ENCODE measurements around the gene FIS1. TPM values are rescaled to one million over a fixed set of nuclear protein-coding genes. Genes with fewer than 3 reads are reported as not detected.
"Not testable (repeated sequence)": the region's sequence is repeated elsewhere in the genome, so short reads cannot be mapped to it uniquely, and the experiment has no call there.

Gene FIS1
- total RNA-seq, 1 donor from 2014 or later = 151 TPM

DNA sequence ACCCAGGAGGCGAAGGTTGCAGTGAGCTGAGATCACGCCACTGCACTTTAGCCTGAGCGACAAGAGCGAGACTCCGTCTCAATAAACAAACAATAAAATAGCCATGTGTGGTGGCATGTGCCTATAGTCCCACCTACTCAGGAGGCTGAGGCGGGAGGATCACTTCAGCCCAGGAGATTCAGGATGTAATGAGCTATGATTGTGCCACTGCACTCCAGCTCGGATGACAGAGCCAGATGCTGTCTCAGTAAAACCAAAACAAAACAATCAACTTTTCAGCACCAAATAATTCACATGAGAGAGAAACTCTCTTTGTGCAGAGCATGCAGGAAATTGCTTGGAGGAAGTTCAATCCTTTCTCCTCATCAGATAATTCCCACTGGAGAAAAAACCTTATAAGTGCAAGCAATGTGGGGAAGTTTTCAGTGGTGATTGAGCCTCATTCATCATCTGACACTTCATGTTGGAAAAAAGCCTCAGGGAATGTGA lies 13.4 kb upstream of the FIS1 start:
- DNase-seq (ENCODE audit: low read depth in 2 of 2) = no peak

DNA sequence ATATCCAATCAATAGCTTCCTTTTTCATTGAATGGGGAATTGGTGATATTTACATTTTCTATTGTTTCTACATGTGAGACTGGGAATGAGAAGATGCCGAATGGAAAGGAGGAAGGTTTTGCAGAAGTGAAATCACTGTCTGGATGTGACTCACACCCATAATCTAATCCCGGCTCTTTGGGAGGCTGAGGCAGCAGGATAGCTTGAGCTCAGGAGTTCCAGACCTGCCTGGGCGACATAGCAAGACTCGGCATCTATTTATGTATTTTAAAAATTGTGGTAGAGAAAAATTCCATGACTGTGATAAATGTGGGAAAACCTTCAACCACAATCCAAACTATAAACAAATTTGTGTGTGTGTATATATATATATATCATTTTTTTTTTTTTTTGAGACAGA lies 10.9 kb upstream of the FIS1 start:
- DNase-seq (ENCODE audit: low read depth in 2 of 2) = no peak

DNA sequence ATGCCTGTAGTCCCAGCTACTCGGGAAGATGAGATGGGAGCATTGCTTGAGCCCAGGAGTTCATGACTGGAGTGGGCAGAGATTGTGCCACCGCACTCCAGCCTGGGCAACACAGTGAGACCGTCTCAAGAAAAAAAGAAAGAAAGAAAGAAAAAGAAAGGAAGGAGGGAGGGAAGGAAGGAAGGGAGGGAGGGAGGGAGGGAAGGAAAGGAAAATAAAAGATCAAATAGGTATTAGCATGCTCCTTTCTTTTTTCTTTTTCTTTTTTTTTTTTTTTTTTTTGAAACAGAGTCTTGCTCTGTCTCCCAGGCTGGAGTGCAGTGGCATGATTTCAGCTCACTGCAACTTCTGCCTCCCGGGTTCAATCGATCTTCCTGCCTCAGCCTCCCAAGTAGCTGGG lies 8.3 kb upstream of the FIS1 start:
- not testable (repeated sequence) for DNase-seq (ENCODE audit: low read depth in 2 of 2)

- DNase-seq (ENCODE audit: low read depth in 2 of 2) = peak; percentile 99
Observed at GRCh38 chr7:101251871-101252659, 7.2 kb upstream of the FIS1 start.

- DNase-seq (ENCODE audit: low read depth in 2 of 2) = no peak
Observed at GRCh38 chr7:101250324-101250723, 5.4 kb upstream of the FIS1 start.

DNA sequence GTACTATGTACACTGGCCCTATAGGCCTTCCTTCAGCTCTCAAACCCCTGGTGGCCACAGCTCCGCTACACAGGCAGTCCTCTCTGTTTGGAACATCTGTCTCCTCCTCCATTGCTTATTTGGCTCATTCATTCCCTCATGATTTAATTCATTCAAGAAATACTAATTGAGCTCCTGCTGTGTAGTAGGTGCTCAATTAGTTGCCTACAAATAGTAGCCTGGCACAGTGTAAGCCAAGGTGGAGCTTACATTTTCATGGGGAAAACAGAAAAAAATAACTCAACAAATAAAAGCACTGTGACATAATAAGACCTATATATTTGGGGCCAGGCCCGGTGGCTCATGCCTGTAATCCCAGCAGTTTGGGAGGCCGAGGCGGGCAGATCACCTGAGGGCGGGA lies 3.4 kb upstream of the FIS1 start:
- DNase-seq (ENCODE audit: low read depth in 2 of 2) = no peak

DNA sequence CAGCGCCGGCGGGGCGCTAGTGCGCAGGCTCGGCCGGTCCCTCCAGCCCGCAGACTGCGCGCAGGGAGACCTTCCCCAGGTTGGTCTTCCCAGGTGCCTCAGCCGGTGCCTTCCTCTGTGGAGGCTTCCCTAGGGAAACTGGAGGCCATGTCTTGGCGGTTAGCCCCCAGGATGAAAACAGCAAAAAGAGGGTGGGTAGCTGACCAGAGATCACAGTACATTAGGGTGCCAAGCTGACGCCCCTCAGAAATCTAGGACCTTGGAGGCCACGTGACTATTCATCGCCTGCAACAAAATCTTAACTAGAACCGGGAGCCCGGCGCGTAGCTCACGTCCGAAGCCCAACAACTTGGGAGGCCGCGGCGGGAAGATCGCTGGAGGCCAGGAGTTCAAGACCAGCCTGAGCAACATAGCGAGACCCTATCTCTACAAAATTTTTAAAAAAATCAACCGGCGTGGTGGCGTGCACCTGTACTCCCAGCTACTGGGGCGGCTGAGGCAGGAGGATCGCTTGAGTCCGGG lies 327 bp upstream of the FIS1 start:
- no peak for DNase-seq (ENCODE audit: low read depth in 2 of 2)

- peak; percentile 39 to 56 for DNase-seq (ENCODE audit: low read depth in 2 of 2)
Observed at GRCh38 chr7:101243646-101244374, 1.1 kb downstream of the FIS1 start.

DNA sequence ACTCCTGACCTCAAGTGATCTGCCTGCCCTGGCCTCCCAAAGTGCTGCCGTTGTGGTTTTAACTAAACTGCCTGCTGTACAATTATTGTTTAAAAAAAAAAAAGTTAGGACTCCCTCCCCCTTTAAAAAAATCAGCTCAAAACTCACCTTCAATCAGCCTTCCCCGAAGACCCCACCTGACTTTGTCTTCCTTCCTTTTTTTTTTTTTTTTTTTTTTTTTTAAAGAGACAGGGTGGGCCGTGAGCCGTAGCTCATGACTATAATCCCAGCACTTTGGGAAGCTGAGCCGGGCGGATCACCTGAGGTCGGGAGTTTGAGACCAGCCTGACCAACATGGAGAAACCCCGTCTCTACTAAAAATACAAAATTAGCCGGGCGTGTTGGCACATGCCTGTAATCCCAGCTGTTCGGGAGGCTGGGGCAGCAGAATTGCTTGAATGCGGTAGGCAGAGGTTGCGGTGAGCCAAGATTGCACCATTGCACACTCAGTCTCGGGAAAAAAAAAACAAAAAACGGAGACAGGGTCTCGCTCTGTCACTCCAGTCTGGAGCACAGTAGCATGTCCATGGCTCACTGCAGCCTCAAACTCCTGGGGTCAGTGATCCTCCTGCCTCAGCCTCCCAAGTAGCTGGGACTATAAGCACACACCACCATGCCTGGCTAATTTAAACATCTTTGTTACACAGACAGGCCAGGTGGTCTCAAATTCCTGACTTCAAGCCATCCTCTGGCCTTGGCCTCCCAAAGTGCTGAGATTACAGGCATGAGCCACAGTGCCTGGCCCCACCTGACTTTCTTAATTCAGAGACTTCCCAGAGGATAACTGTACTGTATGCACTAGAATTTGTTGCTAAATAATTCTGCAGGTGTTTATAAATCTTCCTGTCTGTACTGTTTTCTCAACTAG lies 3.2 kb downstream of the FIS1 start:
- no peak for DNase-seq (ENCODE audit: low read depth in 2 of 2)

DNA sequence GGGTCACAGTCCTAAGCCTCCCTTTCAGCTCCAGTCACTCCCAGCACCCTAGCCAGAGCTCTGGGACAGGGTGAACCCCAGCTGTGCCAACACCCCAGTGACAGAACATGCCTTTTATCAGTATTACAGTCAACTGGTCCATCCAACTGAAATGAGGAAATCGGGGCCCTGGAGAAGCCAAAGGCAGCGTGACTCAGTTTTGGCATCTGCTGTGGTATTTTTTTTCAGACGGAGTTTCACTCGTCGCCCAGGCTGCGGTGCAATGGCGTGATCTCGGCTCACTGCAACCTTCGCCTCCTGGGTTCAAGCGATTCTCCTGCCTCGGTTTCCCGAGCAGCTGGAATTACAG lies 3.9 kb downstream of the FIS1 start:
- DNase-seq (ENCODE audit: low read depth in 2 of 2) = peak in 1 of 2 donors; percentile 33

DNA sequence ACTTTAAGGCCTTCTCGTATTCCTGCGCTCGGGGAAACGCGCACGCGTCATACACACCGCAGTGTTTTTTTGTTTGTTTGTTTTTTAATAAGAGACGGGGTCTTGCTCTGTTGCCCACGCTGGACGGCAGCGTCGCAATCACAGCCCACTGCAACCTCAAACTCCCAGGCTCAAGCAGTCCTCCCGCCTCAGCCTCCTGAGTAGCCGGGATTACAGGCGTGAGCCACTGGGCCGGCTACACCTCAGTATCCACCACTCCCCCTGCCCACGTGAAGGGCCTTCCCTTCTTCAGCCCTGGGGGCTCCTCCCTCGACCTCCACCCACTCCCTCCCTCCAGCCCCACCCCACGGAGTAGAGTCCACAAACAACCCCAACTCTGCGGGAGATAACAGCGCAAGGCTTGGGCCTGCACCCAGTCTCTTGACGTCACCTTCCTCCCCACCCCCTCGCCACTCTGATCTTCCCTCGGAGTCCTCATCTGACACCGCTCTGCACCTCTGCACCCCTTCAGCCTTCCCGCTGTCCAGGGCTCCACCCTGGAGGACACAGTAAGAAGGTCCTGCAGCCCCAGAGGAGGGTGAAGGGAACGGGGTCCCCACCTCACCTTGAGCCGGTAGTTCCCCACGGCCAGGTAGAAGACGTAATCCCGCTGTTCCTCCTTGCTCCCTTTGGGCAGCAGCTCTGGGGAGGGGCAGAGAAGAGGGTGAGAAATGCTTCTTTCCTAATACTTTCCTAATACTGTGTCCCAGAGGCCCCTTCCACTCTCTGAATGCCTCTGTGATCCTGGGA lies 4.5 kb downstream of the FIS1 start:
- DNase-seq (ENCODE audit: low read depth in 2 of 2) = no peak

GRCh38 chr7:101239951-101240220 lies 5.0 kb downstream of the FIS1 start:
- DNase-seq (ENCODE audit: low read depth in 2 of 2) = no peak

DNA sequence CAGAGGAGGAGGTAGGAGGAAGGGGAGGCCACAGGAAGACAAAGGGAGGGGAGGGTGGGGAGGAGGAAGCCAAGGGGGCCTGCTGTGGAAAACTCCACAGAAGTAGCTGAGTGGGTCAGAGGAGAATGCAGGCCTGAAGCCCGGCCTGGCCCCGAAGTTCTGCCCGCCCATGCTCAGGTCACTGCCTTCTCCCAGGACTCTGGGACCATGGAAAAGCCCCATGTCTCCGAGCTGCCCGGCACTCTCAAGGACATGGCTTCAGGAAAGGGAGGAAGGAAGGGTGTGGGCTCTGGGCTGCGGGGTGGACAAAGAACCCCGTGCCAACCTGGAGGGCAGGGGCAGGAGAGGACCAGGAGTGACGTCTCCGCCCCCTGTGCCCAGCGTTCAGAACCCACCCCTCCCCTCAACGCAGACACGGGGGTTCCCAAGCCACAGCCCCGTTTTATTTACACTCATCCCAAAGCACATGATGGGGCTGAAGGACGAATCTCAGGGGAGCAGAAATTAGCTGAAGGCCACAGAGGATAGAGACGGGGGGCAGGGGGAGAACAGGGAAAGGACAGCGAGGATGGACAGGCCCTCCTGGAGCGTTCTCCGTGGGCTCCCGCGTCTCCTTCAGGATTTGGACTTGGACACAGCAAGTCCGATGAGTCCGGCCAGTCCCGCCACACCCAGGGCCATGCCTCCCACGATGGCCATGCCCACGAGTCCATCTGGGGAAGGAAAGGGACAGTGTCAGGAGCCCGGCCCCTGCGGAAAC lies 5.5 kb downstream of the FIS1 start:
- DNase-seq (ENCODE audit: low read depth in 2 of 2) = peak; percentile 42 to 46

GRCh38 chr7:101238226-101239182 lies 6.4 kb downstream of the FIS1 start:
- DNase-seq (ENCODE audit: low read depth in 2 of 2) = no peak

GRCh38 chr7:101237206-101238067 lies 7.4 kb downstream of the FIS1 start, which contains the start of gene CLDN15:
CLDN15 (minus strand) TSS chr7:101237802; CDS start chr7:101237581, 221 bp downstream.
- DNase-seq (ENCODE audit: low read depth in 2 of 2) = peak in 1 of 2 donors; percentile 73

GRCh38 chr7:101236292-101236835 lies 8.5 kb downstream of the FIS1 start:
- peak in 1 of 2 donors; percentile 0 for DNase-seq (ENCODE audit: low read depth in 2 of 2)

GRCh38 chr7:101235522-101235921 lies 9.4 kb downstream of the FIS1 start:
- no peak for DNase-seq (ENCODE audit: low read depth in 2 of 2)

DNA sequence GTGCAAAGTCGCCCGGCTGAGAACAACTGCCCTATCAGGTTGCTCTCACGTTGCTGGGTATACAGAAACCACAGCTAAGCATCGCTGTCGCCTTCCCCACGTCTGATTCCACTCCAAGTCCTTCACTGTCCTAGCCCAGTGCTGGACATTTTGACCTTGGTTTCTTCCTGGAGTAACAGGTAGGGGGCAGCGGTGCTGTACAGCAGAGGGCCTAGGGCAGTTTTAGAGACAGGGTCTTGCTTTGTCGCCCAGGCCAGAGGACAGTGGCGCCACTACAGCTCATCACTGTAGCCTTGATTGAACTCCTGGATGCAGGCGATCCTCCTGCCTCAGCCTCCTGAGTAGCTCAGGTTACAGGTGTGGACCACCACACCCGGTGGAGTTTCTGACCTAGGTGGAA lies 9.8 kb downstream of the FIS1 start:
- peak; percentile 31 to 39 for DNase-seq (ENCODE audit: low read depth in 2 of 2)
